DMS 273 (cell line): ENCODE data around the gene HMGN4.
A peak's percentile ranks its signal among the peaks of the same experiment; 100 is the strongest.
"Not testable (repeated sequence)": the region's sequence is repeated elsewhere in the genome, so short reads cannot be mapped to it uniquely, and the experiment has no call there.

Experiments
- DNase-seq: peaks from one replicate; lab custom pipeline; 2025; ENCODE audit not compliant: unreplicated experiment; lab: John Stamatoyannopoulos, UW

The HMGN4 gene

DNA sequence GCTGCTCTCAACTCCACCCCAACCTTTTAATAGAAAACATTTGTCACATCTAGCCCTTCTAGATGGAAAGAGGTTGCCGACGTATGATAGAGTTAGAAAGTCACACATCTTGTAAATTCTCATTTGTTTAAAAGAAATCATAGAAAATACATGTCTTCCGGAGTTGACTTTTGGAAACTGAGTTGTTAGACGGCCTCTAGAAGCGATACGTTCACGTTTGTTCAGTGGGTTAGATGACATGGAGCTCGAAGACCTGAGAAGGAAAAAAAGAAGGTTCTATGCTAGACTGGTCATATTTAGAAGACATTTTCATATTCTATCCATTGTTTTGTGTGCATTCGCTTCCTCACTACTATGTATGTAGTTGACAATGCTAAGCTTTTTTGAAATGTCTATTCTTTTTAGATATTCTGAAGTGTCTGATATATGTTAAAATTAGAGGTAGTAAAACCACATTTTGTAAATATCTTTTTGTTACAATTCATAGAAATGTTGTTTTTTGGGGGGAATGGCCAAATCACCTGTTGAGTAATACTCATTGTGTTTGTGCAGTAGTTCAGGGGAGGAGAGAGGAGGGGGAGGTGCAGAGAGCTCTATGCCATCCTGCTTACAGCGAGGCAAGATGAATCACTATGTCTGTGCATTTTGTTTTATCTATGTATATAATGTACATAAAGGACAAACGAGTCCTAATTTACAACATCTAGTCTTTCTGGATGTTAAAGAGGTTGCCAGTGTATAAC, 15.5 kb upstream of the HMGN4 start:
- DNase-seq = peak; percentile 29

DNA sequence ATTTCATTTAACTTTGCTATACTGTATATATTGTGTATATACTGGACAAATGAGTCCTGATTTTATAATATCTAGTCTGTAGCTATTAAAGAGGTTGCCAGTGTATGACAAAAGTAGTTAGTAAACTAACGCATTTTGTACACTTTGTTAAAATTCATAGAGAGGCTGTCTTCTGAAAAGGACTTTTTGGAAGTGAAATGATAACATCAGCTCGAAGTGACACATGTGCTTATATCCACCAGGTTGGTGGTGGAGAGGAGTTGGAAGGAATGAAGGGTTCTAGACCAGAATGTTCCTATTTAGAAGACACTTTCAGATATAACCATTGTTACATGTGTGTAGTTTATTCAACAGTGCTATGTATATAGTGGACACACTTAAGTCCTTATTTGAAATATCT, 13.9 kb upstream of the HMGN4 start:
- DNase-seq = not testable (repeated sequence)

DNA sequence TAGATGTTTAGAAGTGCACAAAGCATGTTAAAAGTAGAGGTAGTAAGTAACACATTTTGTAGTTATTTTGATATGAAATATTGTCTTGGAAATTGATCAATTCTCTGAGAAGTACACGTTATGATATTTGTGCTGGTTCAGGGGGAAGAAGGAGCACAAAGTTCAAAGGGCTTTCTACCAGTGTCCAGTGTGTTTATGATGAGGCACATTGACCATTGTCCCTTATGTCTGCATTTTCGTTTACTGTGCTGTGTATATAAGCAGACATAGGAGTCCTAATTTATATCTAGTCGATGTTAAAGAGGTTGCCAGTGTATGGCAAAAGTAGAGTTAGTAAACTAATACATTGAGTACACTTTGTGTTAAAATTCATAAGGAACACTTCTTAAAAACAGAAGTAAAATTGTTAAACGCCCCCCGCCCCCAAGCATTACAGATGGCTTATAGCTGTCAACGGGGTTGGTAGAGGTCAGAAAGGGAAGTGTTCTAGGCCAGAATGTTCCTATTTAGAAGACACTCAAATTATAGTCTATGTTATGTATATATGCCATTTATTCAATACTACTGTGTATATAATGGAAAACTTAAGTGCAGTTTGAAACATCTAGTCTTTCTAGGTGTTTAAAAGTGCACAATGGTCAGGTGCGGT, 13.3 kb upstream of the HMGN4 start:
- no peak for DNase-seq

DNA sequence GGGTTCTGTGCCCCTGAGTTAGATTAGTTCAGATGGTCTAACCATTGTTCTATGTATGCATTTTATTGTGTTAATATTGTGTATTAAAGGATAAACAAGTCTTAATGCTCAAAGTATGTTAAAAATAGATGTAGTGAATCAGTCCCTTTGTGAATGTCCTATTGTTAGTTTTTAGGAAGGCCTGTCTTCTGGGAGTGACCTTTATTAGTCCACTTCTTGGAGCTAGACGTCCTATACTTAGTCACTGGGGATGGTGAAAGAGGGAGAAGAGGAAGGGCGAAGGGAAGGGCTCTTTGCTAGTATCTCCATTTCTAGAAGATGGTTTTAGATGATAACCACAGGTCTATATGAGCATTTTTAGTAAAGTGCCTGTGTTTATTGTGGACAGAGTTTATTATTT, 12.3 kb upstream of the HMGN4 start:
- no peak for DNase-seq

DNA sequence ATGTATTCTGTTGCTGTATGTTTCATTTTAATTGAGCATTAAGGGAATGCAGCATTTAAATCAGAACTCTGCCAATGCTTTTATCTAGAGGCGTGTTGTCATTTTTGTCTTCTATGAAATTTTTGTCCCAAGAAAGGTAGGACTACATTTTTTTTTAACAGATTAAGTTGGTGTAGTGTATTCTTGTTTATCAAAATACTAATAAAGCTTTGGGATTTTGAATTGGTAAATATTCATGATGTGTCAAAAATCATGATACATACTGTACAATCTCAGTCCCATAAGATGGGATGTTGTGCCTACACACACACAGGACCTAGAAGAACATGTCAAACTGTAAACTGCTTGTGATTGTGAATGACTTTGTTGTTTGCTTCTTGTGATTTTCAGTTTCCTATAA, 11.2 kb upstream of the HMGN4 start:
- DNase-seq = no peak

DNA sequence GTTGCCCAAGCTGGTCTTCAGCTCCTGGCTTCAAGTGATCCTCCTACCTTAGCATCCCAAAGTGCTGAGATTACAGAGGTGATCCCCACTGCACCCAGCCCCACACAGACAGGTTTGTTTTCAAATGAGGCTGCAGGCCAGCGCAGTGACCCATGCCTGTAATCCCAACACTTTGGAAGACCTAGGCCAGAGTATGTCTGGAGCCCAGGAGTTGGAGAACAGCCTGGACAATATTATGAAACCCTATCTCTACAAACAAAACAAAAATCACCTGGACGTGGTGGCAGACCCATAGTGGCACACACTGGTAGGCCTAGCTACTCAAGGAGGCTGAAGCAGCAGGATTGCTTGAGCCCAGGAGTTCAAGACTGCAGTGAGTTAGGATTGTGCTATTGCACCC, 8.0 kb upstream of the HMGN4 start:
- DNase-seq = no peak

DNA sequence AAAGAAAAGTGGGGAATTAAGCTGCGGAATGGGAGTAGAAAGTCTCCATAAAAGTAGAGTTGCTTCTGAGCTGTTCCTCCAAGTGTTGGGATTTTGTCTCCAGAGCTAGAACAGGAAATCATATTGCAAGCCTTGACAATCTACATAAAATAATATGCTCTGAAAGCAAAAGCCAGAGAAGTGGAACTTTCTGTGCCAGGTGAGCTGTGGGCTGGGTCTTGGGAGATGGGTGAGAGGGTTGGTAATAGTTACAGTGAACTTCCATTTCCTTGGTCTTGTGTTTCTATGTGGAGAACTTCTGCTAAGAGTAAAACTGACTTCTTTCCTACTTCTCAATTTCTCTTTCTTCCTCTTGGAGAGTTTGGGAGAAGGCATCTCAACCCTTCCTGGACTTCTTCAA, 6.3 kb upstream of the HMGN4 start:
- no peak for DNase-seq

DNA sequence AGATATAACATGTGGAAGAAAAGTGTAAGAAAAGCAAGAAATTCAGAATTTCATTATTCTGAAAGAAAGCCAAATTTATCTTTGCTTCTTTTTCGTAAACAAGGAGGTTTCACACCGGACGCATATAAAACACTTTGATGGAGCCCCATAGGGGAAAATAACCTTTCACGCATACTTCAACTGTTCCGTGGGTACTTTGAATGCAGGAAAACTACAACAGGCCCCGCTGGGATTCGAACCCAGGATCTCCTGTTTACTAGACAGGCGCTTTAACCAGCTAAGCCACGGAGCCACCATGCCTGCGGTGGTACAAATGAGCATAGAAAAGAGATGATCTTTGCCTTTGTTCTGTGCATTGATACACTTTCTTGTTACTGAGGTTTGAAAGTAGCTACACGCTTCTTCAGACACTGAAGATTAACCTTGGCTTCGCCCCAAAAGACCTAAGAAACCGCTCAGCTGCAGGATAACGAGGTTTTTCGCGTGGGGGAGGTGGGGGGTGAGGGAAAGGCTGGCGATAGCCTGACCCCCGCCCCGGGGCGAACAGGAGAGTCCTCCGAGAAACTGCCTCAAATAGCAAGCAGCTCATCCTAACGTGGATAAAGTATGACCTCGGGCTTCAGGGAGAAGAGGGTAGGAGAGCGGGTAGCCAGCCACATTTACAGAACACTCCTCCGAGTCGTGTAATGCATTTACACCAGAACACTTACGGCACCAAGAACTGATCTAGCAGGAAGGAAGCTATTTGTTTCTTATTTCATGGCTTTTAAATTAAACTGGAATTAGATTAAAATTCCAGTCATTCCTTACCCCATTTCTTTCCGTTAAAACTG, 5.3 kb upstream of the HMGN4 start:
- DNase-seq = peak; percentile 96

DNA sequence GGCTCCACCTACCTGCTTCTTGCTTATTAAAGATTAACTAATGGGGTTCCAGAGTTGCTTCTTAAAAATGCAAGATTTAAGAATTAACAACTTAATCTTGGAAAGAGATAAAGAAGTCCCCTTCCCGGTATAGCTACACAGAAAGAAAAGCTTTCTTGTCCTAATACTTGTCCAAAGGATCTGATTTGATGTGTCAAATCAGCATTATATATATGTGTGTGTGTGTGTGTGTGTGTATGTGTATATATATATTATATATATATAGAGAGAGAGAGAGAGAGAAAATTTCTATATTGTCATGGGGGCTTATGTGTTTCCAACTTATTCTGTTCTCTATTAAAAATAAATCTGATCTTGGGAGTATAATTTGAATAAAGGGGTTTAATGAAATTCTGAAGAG, 4.6 kb upstream of the HMGN4 start:
- DNase-seq = no peak

DNA sequence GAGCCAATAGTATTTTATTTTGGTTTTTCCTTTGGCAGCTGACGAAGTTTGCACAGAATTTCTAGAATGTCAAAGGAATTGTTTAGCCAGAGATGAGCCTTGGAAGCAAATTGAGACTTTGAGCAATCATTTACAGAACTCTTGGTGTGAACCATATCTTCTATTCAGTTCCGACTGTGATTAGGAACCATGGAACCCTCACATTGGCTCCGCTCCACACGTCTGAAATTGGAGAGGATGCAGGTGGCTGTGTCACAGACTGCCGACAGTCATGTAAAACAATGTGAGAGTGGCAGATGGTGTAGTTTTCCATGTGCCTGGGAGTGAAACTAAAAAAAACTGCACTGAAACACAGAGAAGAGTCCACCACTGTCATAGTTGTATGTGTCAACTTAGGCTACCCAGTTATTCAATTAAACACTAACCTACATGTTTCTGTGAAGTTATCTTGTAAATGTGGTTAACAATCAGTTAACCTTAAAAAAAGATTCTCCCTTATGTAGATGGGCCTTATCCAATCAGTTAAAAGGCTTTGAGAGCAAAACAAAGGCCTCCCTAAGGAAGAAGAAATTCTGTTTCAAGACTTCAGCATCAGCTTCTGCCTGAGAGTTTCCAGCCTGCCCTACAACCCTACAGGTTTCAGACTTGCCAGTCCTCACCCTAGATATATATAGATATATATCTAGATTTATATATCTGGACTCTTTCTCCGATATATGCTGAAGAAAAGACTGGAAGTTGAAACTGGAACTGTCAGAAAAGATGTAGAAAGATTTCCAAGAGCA, 3.3 kb upstream of the HMGN4 start:
- DNase-seq = peak; percentile 95

DNA sequence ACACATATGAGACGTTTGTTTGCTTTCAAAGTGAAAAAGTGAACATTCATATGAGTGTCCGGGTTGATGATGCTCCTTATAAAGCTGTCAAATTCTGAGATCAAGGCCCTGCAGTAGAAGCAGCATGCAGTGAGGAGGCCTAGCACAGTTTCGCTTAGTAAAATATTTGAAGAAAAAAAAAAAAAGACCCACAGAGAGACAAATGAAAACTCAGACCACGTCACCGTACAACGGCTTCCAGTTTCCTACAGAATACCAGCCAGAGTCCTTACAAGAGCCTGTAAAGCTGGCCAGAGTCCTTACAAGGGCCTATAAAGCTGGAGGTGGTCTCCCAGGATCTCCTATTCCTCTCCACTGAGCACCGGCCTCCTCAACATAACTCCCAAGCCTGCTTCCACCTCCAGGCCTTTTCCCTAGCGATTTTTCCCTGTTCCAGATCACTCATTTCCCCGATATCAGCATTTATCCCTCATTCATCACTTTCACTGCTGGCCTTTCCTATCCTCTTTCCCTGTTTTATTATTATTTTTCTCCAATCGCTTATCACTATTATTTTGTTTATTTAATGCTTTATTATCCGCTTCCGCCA, 1.5 kb upstream of the HMGN4 start:
- peak; percentile 69 for DNase-seq

DNA sequence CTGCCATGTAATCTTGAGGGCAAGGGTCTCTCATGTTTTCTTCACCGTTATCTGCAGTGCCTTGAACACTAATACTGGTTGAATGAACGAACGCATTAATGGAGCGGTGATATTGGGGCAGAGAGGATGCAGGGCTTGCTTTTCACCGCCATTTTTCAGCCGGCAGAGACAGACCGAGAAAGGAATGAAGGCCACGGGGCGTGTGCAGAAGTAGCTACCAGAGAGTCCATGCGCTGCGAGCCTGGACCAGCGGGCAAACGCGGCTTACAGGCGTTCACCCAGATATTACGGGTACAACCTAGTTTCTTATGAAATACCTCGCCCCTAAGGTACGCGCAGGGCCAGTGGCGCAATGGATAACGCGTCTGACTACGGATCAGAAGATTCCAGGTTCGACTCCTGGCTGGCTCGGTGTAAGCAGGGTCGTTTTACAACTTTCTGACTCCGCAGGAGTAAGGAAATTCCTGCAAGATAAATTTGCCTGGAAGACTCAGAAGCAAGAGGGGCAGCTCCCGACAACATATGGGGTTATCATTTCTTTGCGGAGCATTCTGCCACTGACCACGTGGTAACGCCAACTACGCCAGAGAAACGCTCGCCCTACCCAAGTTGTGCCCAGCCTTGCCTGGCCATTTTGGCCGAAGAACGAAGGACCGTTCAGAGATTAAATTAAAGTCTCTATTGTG, 863 bp upstream of the HMGN4 start:
- peak; percentile 97 for DNase-seq

DNA sequence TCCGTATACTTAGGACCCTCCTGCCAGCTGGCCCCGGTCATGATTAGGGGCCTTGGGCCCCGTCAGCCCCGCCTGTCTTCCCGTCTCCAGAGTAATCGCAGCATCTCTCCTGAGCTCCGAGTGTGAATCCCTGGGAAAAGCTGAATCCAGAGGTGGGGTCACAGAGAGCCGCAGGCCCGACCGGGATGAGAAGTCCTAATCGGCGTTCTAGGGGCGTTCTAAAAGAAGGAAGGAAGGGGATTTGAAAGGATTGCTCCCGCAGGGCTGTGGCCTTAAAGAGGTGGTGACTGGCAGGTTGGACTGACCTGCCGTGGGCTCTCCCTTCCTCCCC, 371 bp downstream of the HMGN4 start:
- DNase-seq = no peak

DNA sequence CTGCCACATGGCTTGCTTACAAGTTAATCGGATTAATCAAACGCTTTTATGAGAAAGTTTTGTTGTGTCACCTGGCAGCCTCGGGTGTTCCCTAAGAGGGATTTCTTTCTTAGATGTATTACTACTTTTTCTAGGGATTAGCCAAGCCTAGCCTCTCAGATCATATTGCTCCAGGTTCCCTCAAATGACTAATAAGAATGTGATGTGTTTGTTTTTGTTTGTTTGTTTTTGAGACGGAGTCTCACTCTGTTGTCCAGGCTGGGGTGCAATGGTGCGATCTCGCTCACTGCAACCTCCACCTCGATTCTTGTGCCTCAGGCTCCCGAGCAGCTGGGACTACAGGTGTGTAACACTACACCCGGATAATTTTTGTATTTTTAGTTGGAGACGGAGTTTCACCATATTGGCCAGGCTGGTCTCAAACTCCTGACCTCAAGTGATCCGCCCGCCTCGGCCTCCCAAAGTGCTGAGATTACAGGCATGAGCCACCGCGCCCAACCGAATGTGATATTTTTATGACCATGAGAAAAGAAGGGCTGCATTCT, 977 bp downstream of the HMGN4 start:
- no peak for DNase-seq

DNA sequence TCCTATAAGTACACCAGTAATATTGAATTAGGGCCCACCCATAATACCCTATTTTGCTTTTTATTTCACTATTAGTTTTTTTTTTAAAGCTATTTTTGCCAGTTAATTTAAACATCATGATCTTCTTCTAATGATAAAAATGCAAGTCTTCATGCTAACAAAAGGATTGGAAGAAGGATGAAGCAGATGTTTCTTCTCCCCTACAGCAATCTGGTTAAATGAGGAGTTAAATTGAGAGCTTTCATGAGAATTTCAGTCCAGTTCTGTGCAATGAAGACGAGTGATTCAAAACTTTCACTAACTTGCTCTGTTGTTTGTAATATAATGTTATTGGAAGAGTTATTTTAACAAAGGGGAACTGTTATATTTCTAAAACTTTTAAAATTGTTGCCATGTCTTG, 3.4 kb downstream of the HMGN4 start:
- DNase-seq = no peak

DNA sequence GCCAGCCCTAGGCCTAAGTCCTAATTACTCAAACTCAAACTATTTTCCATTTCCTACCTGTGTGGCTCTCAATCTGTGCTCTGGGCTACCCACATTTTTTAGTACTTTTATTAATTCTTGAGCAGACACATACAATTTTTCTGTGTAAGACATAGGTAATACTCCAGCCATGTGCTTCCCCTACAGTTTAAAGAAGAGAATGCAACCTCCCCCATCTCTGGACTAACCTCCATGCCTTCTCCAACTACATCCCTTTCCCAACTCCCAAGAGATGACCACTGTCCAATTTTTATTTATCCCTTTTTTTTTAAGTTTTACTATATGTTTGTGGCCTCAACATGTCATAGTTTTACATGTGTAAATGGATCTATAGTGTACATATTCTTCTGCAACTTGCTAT, 5.8 kb downstream of the HMGN4 start:
- peak; percentile 47 for DNase-seq

DNA sequence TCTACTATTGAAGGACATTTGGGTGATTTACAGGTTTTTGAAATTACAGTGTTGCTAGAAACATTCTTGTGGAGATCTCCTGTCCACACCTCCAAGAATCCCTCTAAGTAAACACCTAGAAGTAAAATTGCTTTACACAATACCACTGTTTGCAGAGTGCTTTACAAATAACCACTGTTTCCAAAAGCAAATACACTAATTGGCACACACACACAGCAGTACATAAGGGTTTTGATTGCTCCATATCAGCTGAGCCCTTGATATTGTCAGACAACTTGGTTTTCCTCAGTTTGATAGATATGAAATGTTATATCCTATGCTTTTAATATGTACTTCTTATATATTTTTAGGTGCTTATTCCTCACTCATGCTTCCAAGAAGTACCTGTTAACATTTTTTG, 6.3 kb downstream of the HMGN4 start:
- no peak for DNase-seq

DNA sequence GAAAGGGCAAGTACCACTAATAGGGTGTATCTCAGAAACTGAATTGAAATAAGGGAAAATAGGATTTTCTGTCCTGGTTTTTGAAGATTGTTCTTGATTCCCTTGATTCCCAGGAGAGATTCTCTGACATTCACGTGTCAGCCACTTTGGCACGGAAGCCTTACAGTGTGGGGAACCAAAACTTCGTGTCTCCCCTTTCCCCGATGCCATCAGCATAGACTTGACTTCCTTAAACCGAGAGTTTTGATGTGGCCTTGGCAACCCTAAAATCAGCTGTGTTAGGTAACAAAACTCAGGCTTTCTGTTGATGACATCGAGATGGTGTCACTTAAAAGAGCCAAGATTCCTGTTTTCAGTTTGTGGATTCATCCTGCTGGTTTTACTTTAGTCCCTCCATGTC, 7.5 kb downstream of the HMGN4 start:
- no peak for DNase-seq

DNA sequence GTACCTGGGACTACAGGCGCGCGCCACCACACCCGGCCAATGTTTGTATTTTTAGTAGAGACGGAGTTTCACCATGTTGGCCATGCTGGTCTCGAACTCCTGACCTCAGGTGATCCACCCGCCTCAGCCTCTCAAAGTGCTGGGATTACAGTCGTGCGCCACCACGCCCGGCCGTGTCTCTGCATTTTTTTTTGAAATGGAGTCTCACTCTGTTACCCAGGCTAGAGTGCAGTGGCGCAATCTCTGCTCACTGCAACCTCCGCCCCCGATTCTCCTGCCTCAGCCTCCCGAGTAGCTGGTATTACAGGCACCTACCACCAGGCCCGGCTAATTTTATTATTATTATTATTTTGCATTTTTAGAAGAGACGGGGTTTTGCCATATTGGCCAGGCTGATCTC, 9.2 kb downstream of the HMGN4 start:
- not testable (repeated sequence) for DNase-seq
